Spleen (tissue), 11 donors: ENCODE results near the gene CALN1. TPM values are rescaled to one million over a fixed set of nuclear protein-coding genes. Genes with fewer than 3 reads are reported as not detected.
"Not testable (repeated sequence)": the region's sequence is repeated elsewhere in the genome, so short reads cannot be mapped to it uniquely, and the experiment has no call there.

Source experiments
- DNase-seq: peaks from one replicate; pipeline ENCODE4 v3.0.0-alpha.2; 2020
- H3K27ac ChIP-seq, 8 donors: fragments of 200-600 bp; sonication (generic) in 7 of 8; 1 replicate in 4 of 8; 2 replicates in 4 of 8; pipeline versions ENCODE4 v1.5.0 to v1.8.0; 2016 to 2021; ENCODE audit warnings: inconsistent platforms in 4 of 8, mild to moderate bottlenecking in 4 of 8, moderate library complexity in 1 of 8
- H3K27me3 ChIP-seq, 7 donors: fragments of 200-600 bp; sonication (generic) in 6 of 7; replicated peaks in 1 of 7; 1 replicate in 4 of 7; 2 replicates in 3 of 7; pipeline versions ENCODE4 v1.5.0 to v1.8.0; 2016 to 2021; ENCODE audit warnings: inconsistent platforms in 3 of 7, mild to moderate bottlenecking in 1 of 7
- H3K36me3 ChIP-seq, 6 donors: fragments of 200-600 bp; sonication (generic) in 5 of 6; 1 replicate in 4 of 6; 2 replicates in 2 of 6; pipeline versions ENCODE4 v1.5.0 to v1.8.0; 2016 to 2021; ENCODE audit warnings: inconsistent platforms in 2 of 6
- H3K4me1 ChIP-seq, 6 donors: fragments of 200-600 bp; sonication (generic) in 5 of 6; 1 replicate in 3 of 6; 2 replicates in 3 of 6; pipeline versions ENCODE4 v1.5.0 to v1.8.0; 2016 to 2021; ENCODE audit warnings: inconsistent platforms in 3 of 6
- H3K4me3 ChIP-seq, 8 donors: fragments of 200-600 bp; sonication (generic) in 7 of 8; 1 replicate in 4 of 8; 2 replicates in 4 of 8; pipeline versions ENCODE4 v1.5.0 to v1.8.0; 2016 to 2021; ENCODE audit warnings: inconsistent platforms in 4 of 8, mild to moderate bottlenecking in 4 of 8, moderate library complexity in 2 of 8
- H3K9me3 ChIP-seq, 8 donors: fragments of 200-600 bp; sonication (generic) in 7 of 8; 1 replicate in 4 of 8; 2 replicates in 4 of 8; pipeline versions ENCODE4 v1.5.0 to v1.8.0; 2016 to 2021; ENCODE audit warnings: inconsistent platforms in 4 of 8
- POLR2A ChIP-seq, 3 donors: fragments of 450-650 bp; IDR thresholded peaks; one replicate each; pipeline ENCODE4 v1.5.1; 2017; ENCODE audit warnings: antibody characterized with exemption in 3 of 3, mild to moderate bottlenecking in 1 of 3
- POLR2AphosphoS5 ChIP-seq, 3 donors: sonication (generic); formaldehyde crosslinking; IDR thresholded peaks; one replicate each; pipeline ENCODE4 v1.5.1; 2017; ENCODE audit warnings: antibody characterized with exemption in 3 of 3
- WGBS, 5 donors: extraction: QIAGEN DNeasy Blood & Tissue Kit in 3 of 5; methylation state at CpG; one replicate each; pipeline versions ENCODE4 v1.1.5 to v1.1.7; 2013 to 2018; 5-methylcytosine and 5-hydroxymethylcytosine counted together
- intact Hi-C: fragments of 100-400 bp; cut with DNase I; formaldehyde crosslinking; loops from one replicate; pipeline ENCODE4 v1.15.0; 2023; ENCODE audit warnings: low total_unique reads
- polyA plus RNA-seq, 3 donors: library from polyadenylated mRNA; stranded (reverse); fragments of 200-250 nt; gene quantifications; one replicate each; pipeline ENCODE4 v1.2.1, GENCODE V29; 2013
- total RNA-seq, 7 donors: library from RNA; depleted of rRNA in 3 of 7; stranded (reverse); fragments of >200 nt in 3 of 7; fragmentation: NEBNext Ultra II Directional in 4 of 7; extraction: Animal tissue kit (Norgen Biotek cat#: 25700) in 4 of 7; gene quantifications; one replicate each; pipeline versions ENCODE4 v1.1.0 to v1.2.1, GENCODE V29; 2016 to 2021
- TF ChIP-seq, protein P1 (sequence below), 11 experiments: fragments of 200-600 bp in 7 of 11; fragments of 450-650 bp in 4 of 11; sonication (generic) in 4 of 11; IDR thresholded peaks in 8 of 11; conservative IDR thresholded peaks in 3 of 11; 1 replicate in 7 of 11; 2 replicates in 4 of 11; pipeline versions ENCODE4 v1.4.0 to v1.8.0; 2016 to 2021; ENCODE audit warnings: antibody characterized with exemption in 11 of 11, inconsistent platforms in 4 of 11, mild to moderate bottlenecking in 1 of 11
- donor health status: healthy with polysubstance abuse.
- donor health status: DM: no; HTN: no; CAD: no; lungs with moderate emphysema.
- donor health status: DM: no; HTN: no; CAD: no.
- donor health status: Bipolar disorder and iron deficiency.
- donor health status: healthy.
- donor health status: DM: no; HTN: no; CAD: no.
- donor health status: DM: yes; HTN: yes; CAD: no.

Gene CALN1
- total and polyA plus RNA-seq, 10 donors = under 0.01 to 0.19 (median 0.03) TPM; not detected in 7

GRCh38 chr7:72211175-72211574, 201.0 kb downstream of the CALN1 start:
- Histone ChIP-seq H3K4me3 (no peak overlapping the region), H3K27me3 (no peaks in the 10 kb centered on the region), H3K27ac (no peak overlapping the region), H3K36me3 (no peaks in the 10 kb centered on the region), H3K9me3 (peaks cover 0 to 13% (median 0%) of the 10 kb centered on the region in 8 donors), H3K4me1 (no peaks in the 10 kb centered on the region)
- 85 to 95% (median 91%) methylated on average over 3 of the region's 3 CpGs for WGBS, 5 donors
- DNase-seq = no peak
- TF ChIP-seq, protein P1, sequence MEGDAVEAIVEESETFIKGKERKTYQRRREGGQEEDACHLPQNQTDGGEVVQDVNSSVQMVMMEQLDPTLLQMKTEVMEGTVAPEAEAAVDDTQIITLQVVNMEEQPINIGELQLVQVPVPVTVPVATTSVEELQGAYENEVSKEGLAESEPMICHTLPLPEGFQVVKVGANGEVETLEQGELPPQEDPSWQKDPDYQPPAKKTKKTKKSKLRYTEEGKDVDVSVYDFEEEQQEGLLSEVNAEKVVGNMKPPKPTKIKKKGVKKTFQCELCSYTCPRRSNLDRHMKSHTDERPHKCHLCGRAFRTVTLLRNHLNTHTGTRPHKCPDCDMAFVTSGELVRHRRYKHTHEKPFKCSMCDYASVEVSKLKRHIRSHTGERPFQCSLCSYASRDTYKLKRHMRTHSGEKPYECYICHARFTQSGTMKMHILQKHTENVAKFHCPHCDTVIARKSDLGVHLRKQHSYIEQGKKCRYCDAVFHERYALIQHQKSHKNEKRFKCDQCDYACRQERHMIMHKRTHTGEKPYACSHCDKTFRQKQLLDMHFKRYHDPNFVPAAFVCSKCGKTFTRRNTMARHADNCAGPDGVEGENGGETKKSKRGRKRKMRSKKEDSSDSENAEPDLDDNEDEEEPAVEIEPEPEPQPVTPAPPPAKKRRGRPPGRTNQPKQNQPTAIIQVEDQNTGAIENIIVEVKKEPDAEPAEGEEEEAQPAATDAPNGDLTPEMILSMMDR (IDR thresholded peaks at IDR 0.05 in 8 of 11, conservative IDR thresholded peaks at IDR 0.05 in 3 of 11) = no peak
- TF ChIP-seq POLR2A (IDR thresholded peaks at IDR 0.05) (no peak), POLR2AphosphoS5 (IDR thresholded peaks at IDR 0.05) (no peak)
- intact Hi-C loops = no loop called here

DNA sequence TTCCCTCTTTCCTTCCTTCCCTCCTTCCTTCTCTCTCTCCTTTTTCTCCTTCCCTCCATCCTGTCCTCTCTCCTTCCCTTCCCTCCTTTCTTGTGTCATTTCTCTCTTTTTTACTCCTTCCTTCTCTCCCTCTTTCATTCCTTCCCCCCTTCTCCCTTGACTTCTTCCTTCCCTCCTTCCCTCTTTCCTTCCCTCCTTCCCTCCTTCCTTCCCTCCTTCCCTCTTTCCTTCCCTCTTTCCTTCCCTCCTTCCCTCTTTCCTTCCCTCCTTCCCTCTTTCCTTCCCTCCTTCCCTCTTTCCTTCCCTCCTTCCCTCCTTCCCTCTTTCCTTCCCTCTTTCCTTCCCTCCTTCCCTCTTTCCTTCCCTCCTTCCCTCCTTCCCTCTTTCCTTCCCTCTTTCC, 203.1 kb downstream of the CALN1 start:
- DNase-seq, intact Hi-C loops, H3K4me1 ChIP-seq, H3K27me3 ChIP-seq, H3K4me3 ChIP-seq, H3K27ac ChIP-seq, H3K36me3 ChIP-seq: not testable (repeated sequence)
- peaks cover 0 to 14% (median 0%) of the 10 kb centered on the region in 8 donors for H3K9me3 ChIP-seq

DNA sequence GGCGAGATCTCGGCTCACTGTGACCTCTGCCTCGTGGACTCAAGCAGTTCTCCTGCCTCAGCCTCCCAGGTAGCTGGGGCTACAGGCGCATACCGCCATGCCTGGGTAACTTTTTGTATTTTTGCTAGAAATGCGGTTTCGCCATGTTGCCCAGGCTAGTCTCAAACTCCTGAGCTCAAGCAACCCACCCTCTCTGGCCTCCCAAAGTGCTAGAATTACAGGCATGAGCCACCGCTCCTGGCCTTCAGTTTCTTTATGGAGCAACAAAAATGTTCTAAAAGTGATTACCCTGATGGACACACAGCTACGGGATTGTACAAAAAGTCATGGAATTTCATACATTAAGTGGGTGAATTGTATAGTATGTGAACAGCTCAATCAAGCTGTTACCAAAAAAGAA, 216.0 kb downstream of the CALN1 start:
- intact Hi-C loops = no loop called here
- 88 to 94% (median 90%) methylated on average over 9 of the region's 9 CpGs for WGBS, 5 donors
- peaks cover 0 to 7% (median 0%) of the 10 kb centered on the region in 8 donors for H3K9me3 ChIP-seq

GRCh38 chr7:72190919-72191318, 221.2 kb downstream of the CALN1 start:
- H3K36me3 ChIP-seq = no peaks in the 10 kb centered on the region
- H3K27ac ChIP-seq = no peak overlapping the region
- H3K4me3 ChIP-seq = no peak overlapping the region
- no peak for TF ChIP-seq POLR2A (IDR thresholded peaks at IDR 0.05)
- TF ChIP-seq POLR2AphosphoS5 (IDR thresholded peaks at IDR 0.05) = no peak
- TF ChIP-seq, protein P1 (IDR thresholded peaks at IDR 0.05 in 8 of 11, conservative IDR thresholded peaks at IDR 0.05 in 3 of 11) = no peak
- 83 to 94% (median 92%) methylated on average over 10 of the region's 10 CpGs for WGBS, 5 donors
- intact Hi-C loops = no loop called here
- H3K9me3 ChIP-seq = peaks cover 0 to 11% (median 2%) of the 10 kb centered on the region in 8 donors
- H3K27me3 ChIP-seq = no peaks in the 10 kb centered on the region
- DNase-seq = no peak
- no peaks in the 10 kb centered on the region for H3K4me1 ChIP-seq

More for the DNA sequence above, 216.0 kb downstream of the CALN1 start:
- H3K4me1 ChIP-seq = no peaks in the 10 kb centered on the region
- no peaks in the 10 kb centered on the region for H3K27me3 ChIP-seq
- no peaks in the 10 kb centered on the region for H3K36me3 ChIP-seq
- DNase-seq = no peak
- no peak overlapping the region for H3K27ac ChIP-seq
- TF ChIP-seq, protein P1 (IDR thresholded peaks at IDR 0.05 in 8 of 11, conservative IDR thresholded peaks at IDR 0.05 in 3 of 11) = no peak
- TF ChIP-seq POLR2A (IDR thresholded peaks at IDR 0.05) (no peak), POLR2AphosphoS5 (IDR thresholded peaks at IDR 0.05) (no peak)
- H3K4me3 ChIP-seq = no peak overlapping the region

DNA sequence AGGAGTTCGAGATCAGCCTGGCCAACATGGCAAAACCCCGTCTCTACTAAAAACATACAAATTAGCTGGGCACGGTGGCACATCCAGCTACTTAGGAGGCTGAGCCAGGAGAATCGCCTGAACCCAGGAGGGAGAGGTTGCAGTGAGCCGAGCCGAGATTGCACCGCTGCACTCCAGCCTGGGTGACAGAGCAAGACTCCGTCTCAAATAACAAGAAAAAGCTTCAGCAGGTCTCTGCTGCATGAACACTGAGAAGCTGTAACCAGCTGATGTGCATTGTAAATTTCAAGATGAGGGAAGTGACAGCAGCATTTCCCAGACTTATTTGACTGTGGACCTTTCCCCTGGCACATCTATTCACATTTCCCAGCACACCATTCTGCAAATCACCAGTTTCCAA, 222.0 kb downstream of the CALN1 start:
- 81 to 93% (median 89%) methylated on average over 8 of the region's 8 CpGs for WGBS, 5 donors
- H3K27ac ChIP-seq = no peak overlapping the region
- no peak for DNase-seq
- TF ChIP-seq POLR2AphosphoS5 (IDR thresholded peaks at IDR 0.05) = no peak
- TF ChIP-seq POLR2A (IDR thresholded peaks at IDR 0.05) = no peak
- TF ChIP-seq, protein P1 (IDR thresholded peaks at IDR 0.05 in 8 of 11, conservative IDR thresholded peaks at IDR 0.05 in 3 of 11) = no peak
- intact Hi-C loops = no loop called here
- H3K36me3 ChIP-seq = no peaks in the 10 kb centered on the region
- no peaks in the 10 kb centered on the region for H3K4me1 ChIP-seq
- H3K27me3 ChIP-seq = no peaks in the 10 kb centered on the region
- peaks cover 0 to 14% (median 2%) of the 10 kb centered on the region in 8 donors for H3K9me3 ChIP-seq
- H3K4me3 ChIP-seq = no peak overlapping the region
